Activated CD8-positive, alpha-beta memory T cell treated with anti-CD3 and anti-CD28 coated beads for 4 hours (primary cell): Measurements from ENCODE around the gene KHNYN.
"Not testable (repeated sequence)": the region's sequence is repeated elsewhere in the genome, so short reads cannot be mapped to it uniquely, and the experiment has no call there.

ENCODE experiments used
- DNase-seq, 2 donors: peaks; one replicate each; pipeline ENCODE4 v3.0.0-alpha.2; 2020; ENCODE audit warnings: low read depth in 2 of 2

Gene KHNYN

DNA sequence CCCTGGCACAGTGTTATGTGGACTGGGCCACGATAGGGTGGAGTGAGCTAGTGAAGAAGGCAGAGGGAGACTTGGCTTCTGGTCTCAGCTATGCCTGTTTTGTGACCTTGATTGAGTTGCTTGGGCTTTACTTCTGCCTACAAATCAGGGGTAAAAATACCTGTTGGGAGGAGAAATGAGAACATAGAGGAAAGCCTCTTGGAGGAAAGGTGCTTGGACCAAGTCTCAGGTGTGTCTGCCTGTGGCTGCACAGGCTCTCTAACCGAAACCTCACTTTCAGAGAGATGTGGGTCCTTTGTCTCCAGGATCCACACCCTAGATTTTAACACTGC lies 7.9 kb downstream of the KHNYN start:
- no peak for DNase-seq

DNA sequence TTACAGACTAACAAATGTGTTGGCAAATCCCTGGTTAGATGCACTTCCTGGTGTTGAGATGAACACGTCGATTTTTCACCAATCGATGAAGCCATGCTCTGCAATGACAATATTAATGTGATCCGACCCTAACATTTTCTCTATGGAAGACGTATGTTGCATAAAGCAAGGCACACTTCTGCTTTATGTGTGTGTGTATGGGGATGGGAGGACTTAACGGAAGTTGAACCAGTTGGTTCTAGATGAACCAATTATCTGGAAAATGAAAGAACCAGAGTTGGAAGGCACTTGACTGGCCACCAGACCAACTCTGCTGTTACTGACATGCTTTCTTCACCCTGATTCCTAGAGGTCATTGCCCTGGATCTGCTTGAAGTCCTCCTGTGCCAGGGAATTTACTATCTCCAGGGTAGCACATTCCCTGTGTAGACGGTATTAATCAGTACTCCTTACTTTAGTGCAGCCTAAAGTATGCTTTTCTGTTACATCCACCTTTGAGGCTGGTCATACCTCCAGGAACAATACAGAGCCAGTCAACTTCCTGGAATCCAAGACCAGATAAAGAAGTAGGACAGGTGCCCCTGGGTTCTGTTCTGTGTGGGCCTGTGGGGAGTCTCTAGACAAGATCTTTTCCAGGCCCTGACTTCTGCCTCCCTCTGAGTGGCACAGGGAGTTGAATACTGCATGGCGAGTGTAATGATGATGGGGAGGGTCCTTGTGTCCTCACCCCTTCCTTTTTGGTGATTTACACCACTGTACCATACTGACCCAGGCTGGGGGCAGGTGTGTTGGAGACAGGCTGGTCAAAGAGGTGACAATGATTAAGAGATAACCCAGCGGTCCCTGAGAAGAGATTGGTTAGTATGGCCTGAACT lies 8.7 kb downstream of the KHNYN start:
- DNase-seq: no peak

DNA sequence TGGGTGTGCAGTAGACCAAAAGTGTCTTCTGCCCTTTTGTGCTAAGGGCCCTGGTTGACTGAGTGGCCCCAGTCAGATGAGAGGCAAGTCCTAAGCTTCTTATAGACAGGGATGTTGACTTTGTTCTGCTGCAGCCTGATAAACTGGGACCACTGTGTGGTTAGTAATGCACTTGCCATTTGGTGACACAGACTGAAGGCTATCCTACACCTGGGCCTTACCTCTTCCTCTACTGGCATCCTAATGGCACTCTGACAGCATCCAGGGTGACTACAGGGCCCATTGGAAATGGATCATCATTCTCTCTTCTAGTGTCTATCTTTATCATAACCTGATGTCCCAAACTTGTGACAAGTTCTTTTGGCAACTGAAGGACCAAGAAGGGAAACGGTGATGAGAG lies 9.5 kb downstream of the KHNYN start:
- DNase-seq: no peak

DNA sequence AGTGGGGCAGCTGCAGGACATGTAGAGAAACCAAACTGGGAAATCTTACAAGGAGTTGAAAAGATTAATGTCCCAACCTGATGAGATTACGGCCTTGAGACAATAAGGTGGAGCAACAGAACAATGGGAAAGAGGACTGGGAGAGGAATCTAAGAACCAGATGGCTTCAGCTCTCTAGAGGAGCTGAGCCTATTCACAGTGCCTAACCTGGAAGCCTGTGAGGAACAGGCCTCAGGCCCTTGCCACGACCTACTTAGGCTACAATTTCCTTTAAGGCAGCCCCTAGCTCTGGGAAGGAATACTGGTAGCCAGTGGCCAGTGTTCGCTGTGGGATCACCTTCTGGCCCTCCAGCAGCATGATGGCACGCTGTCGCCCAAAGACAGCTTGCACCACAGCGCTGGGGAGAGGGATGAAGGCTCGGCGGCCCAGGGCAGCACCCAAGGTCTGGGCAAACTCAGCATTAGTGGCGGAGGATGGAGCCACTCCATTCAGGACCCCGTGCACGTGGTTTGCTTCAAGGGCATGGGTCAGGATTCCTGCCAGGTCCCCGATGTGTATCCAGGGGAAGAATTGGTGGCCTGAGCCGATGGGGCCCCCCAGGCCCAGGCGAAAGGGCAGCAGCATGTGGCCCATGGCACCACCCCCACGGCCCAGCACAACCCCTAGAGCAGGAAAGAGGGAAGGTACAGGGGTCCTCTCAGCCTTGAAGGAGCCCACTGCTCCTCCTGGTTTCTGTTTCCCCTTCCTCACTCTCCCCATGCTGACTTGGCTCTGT lies 10.3 kb downstream of the KHNYN start:
- no peak for DNase-seq

DNA sequence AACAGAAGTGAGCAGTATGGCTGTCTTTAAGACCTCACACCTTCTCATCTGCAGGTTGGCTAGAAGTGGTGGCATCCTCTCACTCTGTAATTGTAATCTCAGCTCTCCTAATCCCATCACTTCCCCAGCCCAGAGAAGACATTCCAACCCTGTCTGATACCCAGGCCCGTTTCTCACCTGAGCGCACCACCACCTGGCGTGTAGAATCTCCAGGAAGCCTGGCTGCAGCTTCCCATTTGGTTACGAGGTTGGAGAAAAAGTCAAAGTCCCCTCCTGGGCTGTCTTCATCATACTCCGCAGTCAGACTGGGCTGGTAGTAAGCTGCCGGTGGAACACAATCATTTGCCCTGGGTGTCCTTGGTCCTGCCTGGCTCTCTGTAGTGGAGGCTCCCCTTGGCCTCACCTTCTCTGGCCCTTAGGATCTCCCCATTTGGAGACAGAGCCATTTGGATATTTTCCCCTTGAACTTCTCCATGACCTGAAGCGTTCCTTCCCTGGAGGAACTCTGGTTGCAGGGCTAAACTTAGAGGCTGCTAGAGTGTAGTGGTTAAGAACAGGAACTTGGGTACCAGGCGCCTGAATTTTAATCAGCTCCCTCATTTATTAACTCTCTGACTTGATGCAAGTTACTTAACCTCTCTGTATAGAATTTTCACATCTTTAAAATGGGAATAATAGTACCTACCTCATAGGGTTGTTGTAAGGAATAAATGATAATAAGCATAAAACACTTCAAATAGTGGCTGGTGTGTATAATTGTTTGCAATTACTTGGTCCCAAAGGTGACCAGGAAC lies 11.0 kb downstream of the KHNYN start:
- no peak for DNase-seq

DNA sequence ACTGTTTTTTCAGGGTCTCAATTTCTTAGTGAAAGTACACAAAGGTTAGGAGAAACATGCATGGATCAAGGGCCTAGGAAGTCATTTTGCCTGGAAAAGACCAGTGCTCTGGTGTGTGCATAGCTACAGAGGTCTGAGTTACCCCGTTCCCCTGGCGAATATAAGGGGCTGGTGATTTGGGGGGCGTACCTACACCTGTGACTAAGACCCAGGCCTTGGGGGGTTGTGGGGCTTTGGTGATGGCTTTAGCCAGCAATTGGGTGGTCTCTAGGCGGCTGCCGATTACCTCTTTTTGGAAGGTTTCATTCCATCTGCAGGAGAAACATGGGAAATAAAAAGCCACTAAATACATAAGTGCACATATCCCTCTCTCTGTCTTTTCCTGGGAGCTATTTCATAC lies 11.7 kb downstream of the KHNYN start:
- DNase-seq: no peak

DNA sequence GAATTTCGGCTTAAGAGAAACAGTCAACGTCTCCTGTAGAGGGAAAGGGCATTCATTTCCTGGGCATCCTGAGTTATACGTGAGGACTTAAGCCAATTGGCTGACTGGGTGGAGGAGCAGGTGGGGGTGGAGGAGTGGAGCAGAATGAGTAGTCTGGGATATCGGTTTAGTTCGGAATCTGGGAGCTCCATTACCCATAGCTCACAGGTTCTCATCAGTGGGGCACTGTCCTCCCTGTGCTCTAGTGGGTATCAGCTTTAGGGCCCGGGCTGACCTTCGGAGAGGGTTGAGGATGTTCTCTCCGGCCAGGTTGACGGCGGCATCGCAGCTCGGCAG lies 12.1 kb downstream of the KHNYN start:
- DNase-seq: no peak

DNA sequence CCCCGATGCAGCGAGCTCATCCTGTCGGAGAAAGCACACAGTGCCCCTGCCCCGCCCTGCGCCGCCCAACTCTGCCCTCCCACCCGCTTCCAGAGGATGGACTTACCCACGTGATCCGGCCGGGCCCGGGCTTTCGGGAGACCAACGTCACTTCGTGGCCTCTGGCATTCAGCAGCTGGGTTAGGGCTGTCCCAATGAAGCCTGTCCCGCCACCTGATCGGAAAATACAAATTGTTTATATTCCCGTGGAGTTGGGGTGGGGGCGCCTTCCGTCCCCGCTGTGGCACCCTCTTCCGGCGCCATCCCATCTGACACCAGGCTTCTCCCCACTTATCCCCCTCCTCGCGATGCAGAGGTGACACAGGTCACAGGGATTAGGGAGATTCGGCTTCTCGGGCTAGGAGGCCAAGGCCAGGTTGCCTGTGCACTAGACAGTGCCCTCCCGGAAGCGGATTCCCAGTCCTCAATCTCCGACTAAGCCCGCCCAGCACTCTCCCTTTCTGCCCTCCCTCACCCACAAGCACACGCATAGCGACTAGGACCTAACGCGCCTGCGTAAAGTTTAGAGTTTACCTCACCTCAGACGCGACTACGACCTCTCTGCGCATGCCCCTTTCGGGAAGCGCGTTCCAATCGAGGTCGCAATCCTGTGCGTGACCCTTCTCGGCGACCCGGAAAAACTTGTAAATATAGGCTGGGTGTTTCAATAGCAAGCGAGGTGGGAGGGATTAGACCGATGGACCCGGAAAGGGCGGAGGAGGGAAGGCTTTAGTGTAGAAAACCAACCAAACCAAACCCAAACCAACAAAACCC lies 12.7 kb downstream of the KHNYN start, which contains the start of gene SDR39U1:
SDR39U1 (minus strand) TSS at position 537 of the 813 bp plus-strand sequence; CDS start at position 530, 7 bp downstream.
- peak; percentile 91 to 96 for DNase-seq

DNA sequence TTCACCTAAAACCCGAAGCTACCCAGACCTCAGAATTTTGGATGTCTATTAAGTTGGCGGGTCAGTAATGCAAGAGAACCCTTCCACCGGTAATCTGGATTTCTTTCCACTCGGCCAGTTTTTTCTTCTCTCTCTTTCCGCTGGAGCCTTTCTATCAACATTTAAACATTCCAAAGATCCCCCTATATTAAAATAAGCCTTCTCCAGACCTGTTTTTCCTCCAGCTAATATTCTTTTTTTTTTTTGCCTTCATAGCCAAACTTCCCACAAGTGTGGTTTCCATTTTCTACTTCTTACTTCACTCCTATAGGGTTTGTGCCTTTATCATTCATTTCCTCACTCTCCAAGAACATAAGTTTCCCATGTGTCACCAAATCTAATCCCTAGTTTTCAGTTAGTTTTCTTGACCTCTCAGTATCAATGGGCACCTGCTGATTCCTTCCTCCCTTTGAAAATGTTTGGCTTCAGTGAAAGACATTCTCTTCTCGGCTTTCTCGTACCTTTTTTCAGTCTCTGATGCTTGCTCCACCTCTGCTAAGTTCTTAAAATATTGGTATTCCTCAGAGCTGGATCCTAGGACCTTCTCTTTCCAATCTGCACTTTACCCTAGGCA lies 13.4 kb downstream of the KHNYN start:
- DNase-seq: no peak

DNA sequence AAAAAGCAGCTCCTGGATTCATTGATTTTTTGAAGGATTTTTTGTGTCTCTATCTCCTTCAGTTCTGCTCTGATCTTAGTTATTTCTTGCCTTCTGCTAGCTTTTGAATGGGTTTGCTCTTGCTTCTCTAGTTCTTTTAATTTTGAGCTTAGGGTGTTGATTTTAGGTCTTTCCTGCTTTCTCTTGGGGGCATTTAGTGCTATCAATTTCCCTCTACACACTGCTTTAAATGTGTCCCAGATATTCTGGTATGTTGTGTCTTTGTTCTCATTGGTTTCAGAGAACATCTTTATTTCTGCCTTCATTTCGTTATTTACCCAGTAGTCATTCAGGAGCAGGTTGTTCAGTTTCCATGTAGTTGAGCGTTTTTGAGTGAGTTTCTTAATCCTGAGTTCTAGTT lies 21.1 kb downstream of the KHNYN start:
- DNase-seq: not testable (repeated sequence)

DNA sequence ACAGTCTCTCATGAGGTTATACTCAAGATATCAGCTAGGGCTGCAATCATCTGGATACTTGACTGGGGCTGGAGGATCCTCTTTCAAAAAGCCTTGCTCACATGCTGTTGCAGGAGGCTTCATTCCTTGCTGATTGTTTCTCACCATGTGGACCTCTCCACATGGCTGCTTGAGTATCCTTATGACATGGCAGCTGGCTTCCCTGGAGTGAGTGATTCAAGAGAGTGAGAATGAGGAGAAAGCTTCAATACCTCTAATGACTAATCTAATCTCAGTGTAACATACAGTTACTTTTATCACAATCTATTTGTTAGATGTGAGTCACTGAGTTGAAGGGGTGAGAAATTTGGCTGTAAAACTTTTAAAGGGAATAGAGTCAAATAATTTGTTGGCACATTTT lies 27.2 kb downstream of the KHNYN start:
- DNase-seq: no peak

DNA sequence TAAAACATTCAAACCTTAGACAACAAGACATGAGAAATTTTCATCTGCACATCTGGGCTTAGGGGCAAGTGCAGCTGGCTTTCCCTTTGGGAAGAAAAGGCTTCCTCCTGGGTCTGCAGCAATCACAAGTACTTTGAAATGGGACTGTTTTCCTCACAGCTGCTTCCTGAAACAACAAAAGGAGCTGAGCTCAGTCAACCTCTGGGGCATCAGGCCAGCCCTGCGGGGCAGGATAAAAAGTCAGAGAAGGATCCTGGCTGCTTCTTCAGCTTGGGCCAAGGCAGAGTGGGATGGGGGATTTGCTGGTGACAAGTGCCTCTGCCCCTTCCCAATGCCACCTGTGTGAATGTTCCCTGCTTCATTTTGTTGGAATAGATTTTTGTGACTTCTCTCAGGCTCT lies 29.0 kb downstream of the KHNYN start:
- no peak for DNase-seq

DNA sequence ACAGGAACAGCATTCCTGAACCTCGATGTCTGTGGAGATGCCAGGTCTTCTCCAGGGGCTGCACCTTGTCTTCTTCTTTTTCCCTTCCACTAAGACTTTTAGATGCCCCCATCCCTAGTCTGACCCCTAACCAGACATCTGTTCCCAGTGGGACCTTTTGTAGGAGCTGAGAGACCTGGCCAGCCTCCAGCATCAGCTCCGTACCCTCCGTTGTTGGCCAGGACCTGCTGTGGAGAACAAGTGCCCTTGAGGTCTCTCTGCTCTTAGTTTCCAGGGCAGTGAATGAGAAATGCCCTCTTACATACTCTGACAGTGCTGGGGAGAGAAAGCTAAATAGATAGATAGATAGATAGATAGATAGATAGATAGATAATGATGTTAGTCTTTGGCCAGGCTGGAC lies 29.6 kb downstream of the KHNYN start:
- no peak for DNase-seq

DNA sequence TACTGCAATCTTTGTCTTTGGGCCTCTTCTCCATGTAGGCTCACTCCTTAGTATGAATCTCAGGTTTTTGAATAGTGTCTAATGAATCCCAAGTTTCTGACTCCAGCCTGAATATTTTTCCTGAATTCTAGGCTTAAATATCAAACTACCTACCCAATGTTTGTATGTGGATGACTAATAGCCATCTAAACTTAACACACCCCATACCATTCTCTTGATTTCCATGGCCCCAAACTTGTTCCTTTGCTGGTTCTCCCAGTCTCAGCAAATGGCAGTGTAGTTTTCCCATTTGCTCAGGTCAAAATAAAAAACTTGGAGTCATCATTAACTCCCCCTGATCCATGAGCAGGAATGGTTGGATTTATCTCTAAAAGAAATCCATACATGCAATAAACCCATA lies 31.6 kb downstream of the KHNYN start:
- no peak for DNase-seq

DNA sequence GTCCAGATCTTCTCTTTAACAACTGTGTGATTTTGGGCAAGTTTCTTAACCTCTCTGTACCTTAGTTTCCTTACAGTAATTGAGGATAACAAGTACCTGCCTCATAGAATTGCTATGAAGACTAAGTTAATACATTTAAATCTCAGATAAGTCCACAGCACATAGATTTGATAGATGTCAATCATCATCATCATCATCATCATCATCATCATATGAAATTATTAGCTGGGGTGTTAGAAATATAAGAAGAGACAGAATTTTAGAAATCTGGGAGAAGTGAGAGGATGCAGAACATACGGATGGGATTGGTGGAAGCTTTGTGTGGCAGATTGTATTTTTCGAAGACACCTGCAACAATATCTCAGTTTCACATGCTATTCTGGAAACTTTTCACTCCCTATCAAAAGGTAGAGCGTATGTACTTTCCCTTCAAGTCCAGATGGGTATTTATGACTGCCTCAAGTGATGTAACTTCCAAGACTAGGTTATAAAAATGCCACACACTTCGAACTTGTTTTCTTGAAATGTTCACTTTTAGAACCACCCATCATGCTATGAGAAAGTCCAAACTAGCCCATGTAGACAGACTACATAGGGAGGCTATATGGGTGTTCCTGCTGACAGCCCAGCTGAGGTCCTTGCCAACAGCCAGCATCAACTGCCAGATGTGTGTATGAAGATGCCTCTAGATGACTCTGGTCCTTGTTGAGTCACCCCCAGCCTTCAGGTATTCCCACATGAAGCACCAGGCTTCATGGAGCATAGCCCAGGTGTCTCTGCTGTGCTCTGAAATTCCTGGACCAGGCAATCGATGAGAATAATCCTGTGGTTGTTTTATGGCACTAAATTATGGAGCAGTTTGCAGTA lies 33.5 kb downstream of the KHNYN start:
- no peak for DNase-seq

DNA sequence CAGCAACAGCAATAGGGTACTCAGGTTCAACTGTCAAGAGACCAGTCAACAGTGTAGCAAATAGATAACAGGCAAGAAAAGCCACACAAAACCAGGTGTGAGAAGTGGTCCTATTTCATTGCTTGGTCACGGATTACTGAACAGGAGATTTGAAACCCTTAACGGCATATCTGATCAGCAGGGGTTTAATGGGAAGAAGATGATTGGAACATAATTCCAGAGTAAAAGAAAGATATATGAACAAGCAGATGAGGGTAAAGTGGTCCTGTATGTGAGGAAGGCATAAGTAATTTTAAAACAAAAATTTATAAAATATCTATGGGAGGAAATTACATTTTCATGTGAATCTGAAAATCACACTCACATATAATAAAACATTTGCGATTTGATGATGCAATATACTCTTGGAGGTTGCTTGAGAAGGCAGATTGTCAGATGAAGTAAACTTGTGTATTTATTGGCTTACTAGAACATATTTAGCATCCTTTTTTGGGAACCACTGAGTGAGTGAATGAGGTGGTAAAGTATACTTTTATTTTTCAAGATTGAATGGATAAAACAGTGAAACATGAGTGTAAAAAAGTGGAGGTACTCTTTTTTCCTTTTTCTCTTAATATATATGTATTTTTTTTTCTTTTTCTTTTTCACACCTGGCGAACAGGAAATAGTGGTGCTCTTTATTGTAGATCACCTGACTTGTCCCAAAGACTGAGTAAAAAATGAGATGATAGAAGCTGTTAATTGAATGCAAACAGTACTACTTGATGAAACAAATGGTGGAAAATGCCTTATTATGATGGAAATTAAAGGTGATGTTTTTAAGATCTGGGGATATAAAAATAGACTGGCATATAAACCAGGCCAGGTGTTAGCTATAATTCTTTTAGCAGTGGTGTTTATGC lies 34.4 kb downstream of the KHNYN start:
- DNase-seq: no peak

DNA sequence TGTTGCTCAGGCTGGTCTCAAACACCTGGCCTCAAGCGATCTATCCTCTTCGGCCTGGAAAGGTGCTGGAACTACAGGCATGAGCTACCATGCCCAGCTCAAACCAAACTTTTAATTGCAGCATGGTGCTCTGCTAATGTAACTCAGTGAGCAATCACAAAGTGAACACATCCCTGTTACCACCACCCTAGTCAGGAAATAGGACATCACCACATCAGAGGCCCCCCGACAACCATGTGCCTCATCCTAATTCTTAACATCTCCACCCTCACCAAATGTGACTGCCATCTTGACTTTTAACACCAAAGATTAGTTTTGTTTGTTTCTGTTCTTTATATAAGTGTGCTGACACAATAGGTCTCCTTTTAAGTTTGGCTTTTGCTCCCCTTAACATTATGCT lies 35.6 kb downstream of the KHNYN start:
- DNase-seq: no peak

DNA sequence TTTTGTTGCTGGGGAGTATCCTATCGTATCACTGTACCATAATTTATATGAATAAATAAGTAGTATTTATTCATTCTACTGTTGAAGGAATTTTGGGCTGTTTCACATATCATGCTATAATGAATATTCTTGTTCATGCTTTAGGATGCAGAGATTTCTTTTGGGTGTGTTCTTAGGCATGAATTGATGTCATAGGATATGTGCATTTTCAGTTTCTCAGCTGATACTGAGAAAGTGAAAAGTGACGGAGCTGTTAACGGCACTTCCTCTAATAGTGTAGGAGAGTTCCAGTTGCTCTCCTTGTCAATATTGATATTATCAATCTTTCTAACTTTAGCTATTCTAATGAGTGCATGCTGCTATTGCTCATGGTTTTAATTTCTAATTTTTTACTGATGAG lies 36.1 kb downstream of the KHNYN start:
- no peak for DNase-seq

DNA sequence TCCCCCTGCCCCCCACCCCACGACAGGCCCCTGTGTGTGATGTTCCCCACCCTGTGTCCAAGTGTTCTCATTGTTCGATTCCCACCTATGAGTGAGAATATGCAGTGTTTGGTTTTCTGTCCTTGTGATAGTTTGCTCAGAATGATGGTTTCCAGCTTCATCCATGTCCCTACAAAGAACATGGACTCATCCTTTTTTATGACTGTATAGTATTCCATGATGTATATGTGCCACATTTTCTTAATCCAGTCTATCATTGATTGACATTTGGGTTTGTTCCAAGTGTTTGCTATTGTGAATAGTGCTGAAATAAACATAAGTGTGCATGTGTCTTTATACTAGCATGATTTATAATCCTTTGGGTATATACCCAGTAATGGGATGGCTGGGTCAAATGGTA lies 40.7 kb downstream of the KHNYN start:
- not testable (repeated sequence) for DNase-seq
